ENCODE results near the gene SNX22. TPM values are rescaled to one million over a fixed set of nuclear protein-coding genes. Genes with fewer than 3 reads are reported as not detected.

SNX22 gene

GRCh38 chr15:64193971-64194370, 42.4 kb downstream of the SNX22 start:
- Histone ChIP-seq H3K27me3 (ENCODE audit: insufficient read depth, low read length, poor library complexity) (no peaks in the 10 kb centered on the region), H3K9ac (ENCODE audit: low read length) (no peak overlapping the region), H3K4me1 (ENCODE audit: control insufficient read depth, low read depth, low read length) (no peaks in the 10 kb centered on the region), H2BK5ac (ENCODE audit: low read length) (no peak overlapping the region), H2AK5ac (ENCODE audit: low read length) (no peak overlapping the region), H3K18ac (ENCODE audit: low read length) (no peak overlapping the region), H3K79me2 (ENCODE audit: control insufficient read depth, insufficient read depth, low read length) (no peaks in the 10 kb centered on the region), H3K27ac (ENCODE audit: low read depth, low read length) (no peak overlapping the region), H3K56ac (ENCODE audit: low read length) (no peak overlapping the region), H3K4ac (ENCODE audit: low read depth, low read length) (no peak overlapping the region), H3K4me2 (ENCODE audit: low read length) (no peak overlapping the region), H4K5ac (ENCODE audit: low read length) (no peak overlapping the region), H2BK15ac (replicated peaks; ENCODE audit: low read depth) (no peak overlapping the region), H3K36me3 (ENCODE audit: control insufficient read depth, insufficient read depth, low read length) (no peaks in the 10 kb centered on the region), H4K8ac (ENCODE audit: low read depth, low read length) (no peak overlapping the region), H3K4me3 (ENCODE audit: low read length) (no peak overlapping the region), H3K23ac (ENCODE audit: low read length) (no peak overlapping the region), H3K79me1 (ENCODE audit: low read length) (no peaks in the 10 kb centered on the region), H2BK120ac (ENCODE audit: low read depth, low read length) (no peak overlapping the region)
- DNase-seq = peak; percentile 37
- WGBS (ENCODE audit: extremely low coverage, insufficient coverage, low lambda C conversion rate) = no CpG with 5 or more reads among the region's 6 CpGs

- Histone ChIP-seq H2BK5ac (ENCODE audit: low read length) (no peak overlapping the region), H3K56ac (ENCODE audit: low read length) (no peak overlapping the region), H3K4me2 (ENCODE audit: low read length) (no peak overlapping the region), H3K9ac (ENCODE audit: low read length) (no peak overlapping the region), H3K4ac (ENCODE audit: low read depth, low read length) (no peak overlapping the region), H2BK15ac (replicated peaks; ENCODE audit: low read depth) (no peak overlapping the region), H2BK120ac (ENCODE audit: low read depth, low read length) (no peak overlapping the region), H3K4me1 (ENCODE audit: control insufficient read depth, low read depth, low read length) (no peaks in the 10 kb centered on the region), H3K36me3 (ENCODE audit: control insufficient read depth, insufficient read depth, low read length) (no peaks in the 10 kb centered on the region), H3K23ac (ENCODE audit: low read length) (no peak overlapping the region), H3K4me3 (ENCODE audit: low read length) (no peak overlapping the region), H3K27ac (ENCODE audit: low read depth, low read length) (no peak overlapping the region), H3K79me2 (ENCODE audit: control insufficient read depth, insufficient read depth, low read length) (no peaks in the 10 kb centered on the region), H4K5ac (ENCODE audit: low read length) (no peak overlapping the region), H4K8ac (ENCODE audit: low read depth, low read length) (no peak overlapping the region), H3K18ac (ENCODE audit: low read length) (no peak overlapping the region), H3K79me1 (ENCODE audit: low read length) (no peaks in the 10 kb centered on the region), H2AK5ac (ENCODE audit: low read length) (no peak overlapping the region), H3K27me3 (ENCODE audit: insufficient read depth, low read length, poor library complexity) (no peaks in the 10 kb centered on the region)
- no peak for DNase-seq
- no CpG with 5 or more reads among the region's 1 CpG for WGBS (ENCODE audit: extremely low coverage, insufficient coverage, low lambda C conversion rate)
Observed at GRCh38 chr15:64197425-64197824, 45.9 kb downstream of the SNX22 start.

DNA sequence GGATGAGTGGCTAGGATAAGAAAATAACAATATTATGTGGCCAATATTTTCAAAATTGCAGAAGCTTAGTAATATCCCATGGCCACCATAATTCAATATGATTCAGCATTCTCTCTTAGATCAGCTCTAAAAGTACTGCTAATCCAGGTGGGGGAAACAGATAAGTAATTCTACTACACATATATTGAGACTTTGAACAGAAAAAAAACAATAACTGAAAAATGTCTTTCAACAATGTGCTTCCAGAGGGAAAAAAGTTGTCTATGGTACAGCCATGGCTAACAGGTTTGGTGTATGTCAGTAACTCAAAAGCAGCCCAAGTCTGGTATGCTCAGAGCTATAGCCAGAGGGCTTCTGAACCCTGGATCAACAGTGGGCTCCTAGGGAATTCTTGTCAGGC, 53.7 kb downstream of the SNX22 start:
- Histone ChIP-seq H2BK120ac (ENCODE audit: low read depth, low read length) (no peak overlapping the region), H4K5ac (ENCODE audit: low read length) (no peak overlapping the region), H3K27me3 (ENCODE audit: insufficient read depth, low read length, poor library complexity) (no peaks in the 10 kb centered on the region), H2BK15ac (replicated peaks; ENCODE audit: low read depth) (no peak overlapping the region), H3K79me1 (ENCODE audit: low read length) (no peaks in the 10 kb centered on the region), H3K4me1 (ENCODE audit: control insufficient read depth, low read depth, low read length) (no peaks in the 10 kb centered on the region), H3K18ac (ENCODE audit: low read length) (no peak overlapping the region), H4K8ac (ENCODE audit: low read depth, low read length) (no peak overlapping the region), H3K56ac (ENCODE audit: low read length) (no peak overlapping the region), H3K79me2 (ENCODE audit: control insufficient read depth, insufficient read depth, low read length) (no peaks in the 10 kb centered on the region), H3K27ac (ENCODE audit: low read depth, low read length) (no peak overlapping the region), H3K36me3 (ENCODE audit: control insufficient read depth, insufficient read depth, low read length) (no peaks in the 10 kb centered on the region), H3K9ac (ENCODE audit: low read length) (no peak overlapping the region), H3K4ac (ENCODE audit: low read depth, low read length) (no peak overlapping the region), H2BK5ac (ENCODE audit: low read length) (no peak overlapping the region), H2AK5ac (ENCODE audit: low read length) (no peak overlapping the region), H3K4me3 (ENCODE audit: low read length) (no peak overlapping the region), H3K23ac (ENCODE audit: low read length) (no peak overlapping the region), H3K4me2 (ENCODE audit: low read length) (no peak overlapping the region)
- DNase-seq = no peak

Small RNA genes within 50 kb of the gene (small RNA-seq; reads per million reads assigned to genes)
- gene RF00019 (ENCODE audit: insufficient read depth) = not detected

All from mesendoderm (in vitro differentiated cells).